GM12878 (cell line): ENCODE data around the gene PTBP3.

Experiments used
- CHD4 ChIP-seq: fragments of 200-600 bp; sonication (generic); IDR thresholded peaks from 2 replicates; pipeline ENCODE4 v1.6.1; 2016; ENCODE audit warnings: mild to moderate bottlenecking
- HDAC6 ChIP-seq: fragments of 200-600 bp; sonication (generic); IDR thresholded peaks from one replicate; pipeline ENCODE4 v1.8.0; 2017; ENCODE audit warnings: antibody characterized with exemption; ENCODE audit not compliant: unreplicated experiment
- IKZF1 ChIP-seq: fragments of 450-650 bp; conservative IDR thresholded peaks from 2 replicates; pipeline ENCODE4 v1.6.1; 2017; ENCODE audit warnings: antibody characterized with exemption, mild to moderate bottlenecking
- LARP7 ChIP-seq: fragments of 450-650 bp; IDR thresholded peaks from 2 replicates; pipeline ENCODE4 v1.6.1; 2017; ENCODE audit warnings: mild to moderate bottlenecking
- POLR2A ChIP-seq: IDR thresholded peaks from 2 replicates; pipeline ENCODE4 v1.6.1; 2011; ENCODE audit warnings: low read depth, mild to moderate bottlenecking, low read length
- RCOR1 ChIP-seq: conservative IDR thresholded peaks from 2 replicates; pipeline ENCODE4 v1.6.1; 2012; ENCODE audit warnings: low read depth, low read length, improper control_type of control experiment
- RFX5 ChIP-seq: IDR thresholded peaks from 2 replicates; pipeline ENCODE4 v1.6.1; 2011; ENCODE audit warnings: low read depth, low read length, improper control_type of control experiment
- SIX5 ChIP-seq: IDR thresholded peaks from 2 replicates; pipeline ENCODE4 v1.6.1; 2011; ENCODE audit warnings: mild to moderate bottlenecking, low read depth, low read length, moderate library complexity; ENCODE audit not compliant: severe bottlenecking
- SUZ12 ChIP-seq: fragments of 200-600 bp; sonication (generic); IDR thresholded peaks from one replicate; pipeline ENCODE4 v1.6.1; 2018; ENCODE audit warnings: antibody characterized with exemption, mild to moderate bottlenecking; ENCODE audit not compliant: unreplicated experiment
- TF ChIP-seq, protein P1 (sequence below), 3 experiments: IDR thresholded peaks in 2 of 3; conservative IDR thresholded peaks in 1 of 3; 2 replicates each; pipeline ENCODE4 v1.5.1; 2011; ENCODE audit warnings: low read depth in 3 of 3, low read length in 3 of 3, mild to moderate bottlenecking in 3 of 3, control low read depth in 2 of 3, moderate library complexity in 2 of 3, inconsistent platforms in 1 of 3, mixed read lengths in 1 of 3; ENCODE audit not compliant: control insufficient read depth in 2 of 3, insufficient read depth in 1 of 3; ENCODE audit errors: extremely low read depth in 1 of 3

DNA sequence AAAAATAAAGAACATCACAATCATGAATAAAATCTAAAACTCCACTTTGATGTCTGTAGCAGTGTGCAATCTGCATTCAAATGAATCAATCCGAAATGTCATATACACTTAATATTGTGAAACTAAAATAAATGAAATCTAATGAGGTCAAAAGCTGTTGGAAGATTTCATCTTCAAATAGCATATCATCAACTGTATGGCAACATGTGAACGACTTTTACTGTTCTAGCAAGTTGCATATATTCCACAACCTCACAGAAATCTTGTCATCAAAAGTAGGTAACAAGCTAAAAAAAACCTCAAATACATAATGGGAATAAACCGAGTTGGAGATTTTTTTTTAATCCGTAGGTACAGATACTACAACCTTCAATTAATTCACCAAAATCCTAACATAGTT is 1.2 kb downstream of the PTBP3 start:
- TF ChIP-seq SIX5 (no peak), CHD4 (no peak), RFX5 (no peak), POLR2A (no peak), HDAC6 (no peak), RCOR1 (no peak), IKZF1 (no peak), SUZ12 (no peak), LARP7 (no peak)
- TF ChIP-seq, protein P1, sequence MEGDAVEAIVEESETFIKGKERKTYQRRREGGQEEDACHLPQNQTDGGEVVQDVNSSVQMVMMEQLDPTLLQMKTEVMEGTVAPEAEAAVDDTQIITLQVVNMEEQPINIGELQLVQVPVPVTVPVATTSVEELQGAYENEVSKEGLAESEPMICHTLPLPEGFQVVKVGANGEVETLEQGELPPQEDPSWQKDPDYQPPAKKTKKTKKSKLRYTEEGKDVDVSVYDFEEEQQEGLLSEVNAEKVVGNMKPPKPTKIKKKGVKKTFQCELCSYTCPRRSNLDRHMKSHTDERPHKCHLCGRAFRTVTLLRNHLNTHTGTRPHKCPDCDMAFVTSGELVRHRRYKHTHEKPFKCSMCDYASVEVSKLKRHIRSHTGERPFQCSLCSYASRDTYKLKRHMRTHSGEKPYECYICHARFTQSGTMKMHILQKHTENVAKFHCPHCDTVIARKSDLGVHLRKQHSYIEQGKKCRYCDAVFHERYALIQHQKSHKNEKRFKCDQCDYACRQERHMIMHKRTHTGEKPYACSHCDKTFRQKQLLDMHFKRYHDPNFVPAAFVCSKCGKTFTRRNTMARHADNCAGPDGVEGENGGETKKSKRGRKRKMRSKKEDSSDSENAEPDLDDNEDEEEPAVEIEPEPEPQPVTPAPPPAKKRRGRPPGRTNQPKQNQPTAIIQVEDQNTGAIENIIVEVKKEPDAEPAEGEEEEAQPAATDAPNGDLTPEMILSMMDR (IDR thresholded peaks at IDR 0.05 in 2 of 3, conservative IDR thresholded peaks at IDR 0.05 in 1 of 3; ENCODE audit: control insufficient read depth in 2 of 3, extremely low read depth in 1 of 3, insufficient read depth in 1 of 3, low read depth in 3 of 3, low read length in 3 of 3) = no peak
